MCF 10A (cell line): ENCODE measurements around the gene SH3BP2. TPM values are rescaled to one million over a fixed set of nuclear protein-coding genes. Genes with fewer than 3 reads are reported as not detected.

Source experiments
- BruUV-seq: library from RNA; stranded (reverse); fragments of 400-500 nt; replicated peaks from 2 replicates; lab custom pipeline; 2021; lab: Mats Ljungman, UMichigan
- CTCF ChIA-PET: fragments of 300-600 bp; sonication (Branson Sonifier 250); formaldehyde crosslinking; extraction: SDS; loops from one replicate; lab custom pipeline; 2021; ENCODE audit warnings: antibody characterized with exemption, inconsistent platforms; lab: Yijun Ruan, JAX
- POLR2A ChIA-PET: fragments of 300-600, 350-650 bp; sonication (Branson Sonifier 250); formaldehyde crosslinking; extraction: SDS; loops from one replicate; lab custom pipeline; 2020; ENCODE audit warnings: antibody characterized with exemption, inconsistent platforms; lab: Yijun Ruan, JAX
- DNase-seq: peaks from one replicate; pipeline ENCODE4 v3.0.0-alpha.2; 2018; ENCODE audit not compliant: unreplicated experiment
- H3K27ac Mint-ChIP-seq: one replicate; pipeline ENCODE4 v1.8.0; 2022; ENCODE audit warnings: mild to moderate bottlenecking, low read depth, mixed read lengths; ENCODE audit not compliant: unreplicated experiment
- H3K27me3 Mint-ChIP-seq: one replicate; pipeline ENCODE4 v1.8.0; 2022; ENCODE audit warnings: mixed read lengths; ENCODE audit not compliant: insufficient read depth, unreplicated experiment
- H3K36me3 Mint-ChIP-seq: one replicate; pipeline ENCODE4 v1.8.0; 2022; ENCODE audit warnings: mild to moderate bottlenecking, moderate library complexity, mixed read lengths; ENCODE audit not compliant: insufficient read depth, unreplicated experiment
- H3K4me1 Mint-ChIP-seq: one replicate; pipeline ENCODE4 v1.8.0; 2022; ENCODE audit warnings: mixed read lengths; ENCODE audit not compliant: insufficient read depth, unreplicated experiment
- H3K4me3 Mint-ChIP-seq: one replicate; pipeline ENCODE4 v1.8.0; 2022; ENCODE audit warnings: mild to moderate bottlenecking, moderate library complexity, mixed read lengths; ENCODE audit not compliant: unreplicated experiment
- H3K9me3 Mint-ChIP-seq: one replicate; pipeline ENCODE4 v1.8.0; 2022; ENCODE audit warnings: mixed read lengths; ENCODE audit not compliant: unreplicated experiment
- intact Hi-C: fragments of 100-400 bp; cut with micrococcal nuclease; formaldehyde crosslinking; loops from 2 replicates; pipeline ENCODE4 v1.14.1; 2022
- total RNA-seq: library from RNA; stranded (reverse); gene quantifications from 2 replicates; pipeline ENCODE4 v1.2.3, GENCODE V29; 2022
- TF ChIP-seq, protein P1 (sequence below): fragments of 200-600 bp; IDR thresholded peaks from one replicate; pipeline ENCODE4 v1.8.0; 2022; ENCODE audit warnings: antibody characterized with exemption, mild to moderate bottlenecking; ENCODE audit not compliant: unreplicated experiment

The SH3BP2 gene
- total RNA-seq, 1 experiment from 2014 or later = 57.9 TPM

DNA sequence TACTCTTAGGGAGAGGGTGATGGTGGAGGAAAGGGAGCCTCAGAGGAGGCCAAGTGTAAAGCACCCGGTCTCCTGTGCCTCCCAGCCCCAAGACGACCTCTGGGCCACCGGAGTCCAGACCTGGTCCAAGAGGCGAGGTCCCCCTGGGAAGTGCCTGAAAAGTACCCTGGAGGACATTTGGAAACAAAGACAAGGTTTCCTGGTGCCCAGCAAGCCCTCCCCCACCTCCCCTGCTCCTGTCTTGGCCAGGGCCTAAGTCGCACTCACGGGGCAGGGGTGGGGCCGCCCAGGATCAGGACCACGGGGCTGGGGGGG is 532 bp upstream of the SH3BP2 start:
- Mint-ChIP-seq H3K4me3 (peak overlapping the region; percentile 29), H3K27me3 (no peaks in the 10 kb centered on the region)
- POLR2A ChIA-PET = interaction anchor here (0.6 to 1.1 kb wide), 2 partner anchors 8 to 25 kb away, joined by 3 to 4 read pairs; no protein-coding TSS in a partner anchor

DNA sequence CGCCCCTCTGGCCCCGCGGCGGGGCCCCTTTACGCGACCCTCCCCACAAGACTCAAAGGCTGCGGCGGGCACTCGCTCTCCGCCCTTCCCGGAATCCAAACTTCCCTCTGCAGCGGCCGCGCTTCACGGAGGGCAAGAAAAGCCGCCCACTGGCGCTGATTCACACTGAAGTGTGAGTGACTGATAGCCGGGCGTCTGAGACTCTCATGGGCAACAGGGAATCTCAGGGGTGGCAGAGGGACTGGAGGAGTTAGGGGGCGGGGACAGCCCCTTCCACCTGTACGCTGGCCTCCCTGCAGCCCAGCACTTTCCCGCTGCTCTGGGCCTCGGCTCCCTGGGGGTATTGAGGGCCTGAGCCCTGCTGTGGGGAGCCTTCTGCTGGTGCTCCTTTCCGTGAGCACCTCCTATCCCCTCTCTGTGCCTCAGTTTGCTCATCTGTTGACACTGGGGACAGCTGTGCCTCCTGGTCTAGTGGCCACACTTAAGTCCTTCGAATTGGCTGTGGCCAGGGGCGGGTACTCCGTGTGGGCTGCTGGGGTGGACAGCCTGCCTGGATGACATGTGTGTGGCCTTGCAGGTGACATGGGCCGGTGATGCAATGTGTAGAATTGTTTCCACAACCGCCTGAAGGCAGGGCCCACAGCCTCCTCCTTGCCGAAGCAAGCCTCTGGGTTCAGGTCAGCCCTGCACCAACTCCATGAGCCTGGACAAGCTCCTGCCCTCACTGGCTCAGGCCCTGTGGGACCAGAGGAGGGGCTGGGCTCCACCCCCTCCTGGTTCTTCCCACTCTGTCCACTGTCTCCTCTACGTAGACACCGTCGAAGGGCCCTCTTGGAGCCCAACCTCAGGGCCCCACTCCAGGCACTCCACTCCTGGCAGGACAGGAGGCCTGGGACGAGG is 951 bp downstream of the SH3BP2 start:
- TF ChIP-seq, protein P1, sequence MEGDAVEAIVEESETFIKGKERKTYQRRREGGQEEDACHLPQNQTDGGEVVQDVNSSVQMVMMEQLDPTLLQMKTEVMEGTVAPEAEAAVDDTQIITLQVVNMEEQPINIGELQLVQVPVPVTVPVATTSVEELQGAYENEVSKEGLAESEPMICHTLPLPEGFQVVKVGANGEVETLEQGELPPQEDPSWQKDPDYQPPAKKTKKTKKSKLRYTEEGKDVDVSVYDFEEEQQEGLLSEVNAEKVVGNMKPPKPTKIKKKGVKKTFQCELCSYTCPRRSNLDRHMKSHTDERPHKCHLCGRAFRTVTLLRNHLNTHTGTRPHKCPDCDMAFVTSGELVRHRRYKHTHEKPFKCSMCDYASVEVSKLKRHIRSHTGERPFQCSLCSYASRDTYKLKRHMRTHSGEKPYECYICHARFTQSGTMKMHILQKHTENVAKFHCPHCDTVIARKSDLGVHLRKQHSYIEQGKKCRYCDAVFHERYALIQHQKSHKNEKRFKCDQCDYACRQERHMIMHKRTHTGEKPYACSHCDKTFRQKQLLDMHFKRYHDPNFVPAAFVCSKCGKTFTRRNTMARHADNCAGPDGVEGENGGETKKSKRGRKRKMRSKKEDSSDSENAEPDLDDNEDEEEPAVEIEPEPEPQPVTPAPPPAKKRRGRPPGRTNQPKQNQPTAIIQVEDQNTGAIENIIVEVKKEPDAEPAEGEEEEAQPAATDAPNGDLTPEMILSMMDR = no peak
- BruUV-seq = no TSS peak
- H3K36me3 Mint-ChIP-seq = no peaks in the 10 kb centered on the region

More for the DNA sequence above, 532 bp upstream of the SH3BP2 start:
- DNase-seq = no peak
- CTCF ChIA-PET = interaction anchor here (1.5 kb wide), 1 partner anchor 28 kb away, joined by 3 read pairs; no protein-coding TSS in a partner anchor
- Mint-ChIP-seq H3K27ac (no peak overlapping the region), H3K4me1 (peaks cover 31% of the 10 kb centered on the region), H3K9me3 (no peaks in the 10 kb centered on the region), H3K36me3 (no peaks in the 10 kb centered on the region)
- TF ChIP-seq, protein P1 = no peak
- no TSS peak for BruUV-seq
- intact Hi-C loops = no loop called here

DNA sequence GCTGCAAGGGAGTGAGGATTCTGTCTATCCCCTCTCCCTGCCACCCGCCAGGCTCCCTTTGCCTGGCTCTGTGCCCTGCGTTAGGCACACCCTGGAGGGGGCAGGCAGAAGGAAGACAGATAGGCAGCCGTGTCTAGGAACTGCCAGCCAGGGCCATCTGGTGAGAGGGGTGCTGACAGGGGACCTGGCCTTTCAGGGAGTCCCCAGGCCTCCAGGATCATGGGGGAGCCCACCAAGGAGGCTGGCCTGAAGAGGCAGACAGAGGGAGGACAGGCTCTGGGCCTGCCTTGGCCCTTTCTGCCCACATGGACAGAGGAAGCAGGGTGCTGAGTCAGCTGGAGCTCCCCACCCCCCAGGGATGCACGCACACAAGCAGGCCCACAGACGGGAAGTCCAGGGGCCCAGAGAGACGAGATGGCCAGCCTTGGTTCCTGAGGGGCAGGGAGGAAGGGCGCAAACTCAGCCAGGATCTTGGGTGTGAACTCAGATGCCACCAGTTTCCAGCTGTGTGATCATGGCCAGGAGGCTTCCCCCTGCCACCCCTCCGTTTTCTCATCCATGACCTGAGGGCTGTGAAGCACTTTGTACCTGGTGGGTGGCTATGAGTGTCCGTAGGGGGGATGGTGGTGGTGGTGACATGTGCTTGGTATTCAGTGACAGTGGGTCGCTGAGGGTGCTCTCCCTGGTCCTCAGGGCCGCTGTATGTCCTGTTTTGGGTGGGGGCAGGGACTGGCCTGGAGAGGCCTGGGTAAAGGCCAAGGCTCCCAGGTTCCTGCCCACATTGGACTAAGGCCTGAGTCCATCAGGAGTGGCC is 1.8 kb downstream of the SH3BP2 start:
- intact Hi-C loops = no loop called here
- Mint-ChIP-seq H3K4me3 (peak overlapping the region; percentile 79), H3K27ac (peak overlapping the region; percentile 88), H3K4me1 (peaks cover 53% of the 10 kb centered on the region), H3K36me3 (no peaks in the 10 kb centered on the region), H3K9me3 (no peaks in the 10 kb centered on the region), H3K27me3 (no peaks in the 10 kb centered on the region)
- TF ChIP-seq, protein P1 = no peak
- BruUV-seq = TSS peak; percentile 28
- CTCF ChIA-PET = interaction anchor here (0.6 kb wide), 1 partner anchor 531 kb away, joined by 3 read pairs; no protein-coding TSS in a partner anchor
- POLR2A ChIA-PET = interaction anchor here (0.8 to 2.0 kb wide), 9 partner anchors 8 to 169 kb away, joined by 3 to 7 read pairs (median 4); partner anchors contain the start of genes GRK4 and NOP14
- DNase-seq = peak; percentile 72

More for the DNA sequence above, 951 bp downstream of the SH3BP2 start:
- H3K4me3 Mint-ChIP-seq = peak overlapping the region; percentile 79
- no peaks in the 10 kb centered on the region for H3K27me3 Mint-ChIP-seq
- no peaks in the 10 kb centered on the region for H3K9me3 Mint-ChIP-seq
- intact Hi-C loops = no loop called here
- DNase-seq = peak; percentile 77
- H3K27ac Mint-ChIP-seq = peak overlapping the region; percentile 88
- H3K4me1 Mint-ChIP-seq = peaks cover 46% of the 10 kb centered on the region
- ChIA-PET CTCF (interaction anchor here (0.6 kb wide), 1 partner anchor 530 kb away, joined by 3 read pairs; no protein-coding TSS in a partner anchor), POLR2A (interaction anchor here (0.9 to 2.0 kb wide), 8 partner anchors 13 to 170 kb away, joined by 3 to 6 read pairs (median 4); partner anchors contain the start of genes GRK4 and NOP14)
